Activated CD4-positive, alpha-beta T cell treated with anti-CD3 and anti-CD28 coated beads for 36 hours (primary cell): ENCODE results near the gene SLIT1. TPM values are rescaled to one million over a fixed set of nuclear protein-coding genes. Genes with fewer than 3 reads are reported as not detected.
A peak's percentile ranks its signal among the peaks of the same experiment; 100 is the strongest.

Source experiments
- ATAC-seq: fragments of 200-7000 bp; cut with Tn5 transposase; one replicate; pipeline ENCODE4 v1.10.0; 2021; ENCODE audit warnings: mild to moderate bottlenecking, moderate library complexity
- CTCF ChIA-PET: fragments of 350-600 bp; sonication (Branson Sonifier 250); formaldehyde crosslinking; loops from one replicate; lab custom pipeline; 2021; ENCODE audit warnings: antibody characterized with exemption; lab: Charles Lee
- POLR2A ChIA-PET: fragments of 350-600 bp; sonication (Branson Sonifier 250); formaldehyde crosslinking; loops from one replicate; lab custom pipeline; 2021; ENCODE audit warnings: antibody characterized with exemption, inconsistent platforms; lab: Charles Lee
- DNase-seq: peaks from one replicate; pipeline ENCODE4 v3.0.0-alpha.2; 2020
- H3K27ac Mint-ChIP-seq: one replicate; pipeline ENCODE4 v1.8.0; 2021; ENCODE audit warnings: mixed read lengths
- H3K27me3 Mint-ChIP-seq: one replicate; pipeline ENCODE4 v1.8.0; 2021; ENCODE audit warnings: mixed read lengths
- H3K36me3 Mint-ChIP-seq: one replicate; pipeline ENCODE4 v1.8.0; 2021; ENCODE audit warnings: low read depth, mixed read lengths
- H3K4me1 Mint-ChIP-seq: one replicate; pipeline ENCODE4 v1.8.0; 2021; ENCODE audit warnings: mixed read lengths
- H3K4me3 Mint-ChIP-seq: one replicate; pipeline ENCODE4 v1.8.0; 2021; ENCODE audit warnings: mild to moderate bottlenecking, moderate library complexity, mixed read lengths
- H3K9me3 Mint-ChIP-seq: one replicate; pipeline ENCODE4 v1.8.0; 2021; ENCODE audit warnings: low read depth, mixed read lengths
- intact Hi-C, 2 experiments: fragments of 100-400 bp; cut with DNase I in 1 of 2; cut with micrococcal nuclease in 1 of 2; formaldehyde crosslinking; loops; one replicate each; pipeline versions ENCODE4 v1.14.2 to v1.15.1; 2022 to 2024; cut with DNase I, micrococcal nuclease
- total RNA-seq, 2 experiments: library from RNA; stranded (reverse); gene quantifications; one replicate each; pipeline ENCODE4 v1.2.3, GENCODE V29; 2021

The SLIT1 gene
- total RNA-seq, 2 experiments from 2014 or later: 0.94 to 1.4 TPM

DNA sequence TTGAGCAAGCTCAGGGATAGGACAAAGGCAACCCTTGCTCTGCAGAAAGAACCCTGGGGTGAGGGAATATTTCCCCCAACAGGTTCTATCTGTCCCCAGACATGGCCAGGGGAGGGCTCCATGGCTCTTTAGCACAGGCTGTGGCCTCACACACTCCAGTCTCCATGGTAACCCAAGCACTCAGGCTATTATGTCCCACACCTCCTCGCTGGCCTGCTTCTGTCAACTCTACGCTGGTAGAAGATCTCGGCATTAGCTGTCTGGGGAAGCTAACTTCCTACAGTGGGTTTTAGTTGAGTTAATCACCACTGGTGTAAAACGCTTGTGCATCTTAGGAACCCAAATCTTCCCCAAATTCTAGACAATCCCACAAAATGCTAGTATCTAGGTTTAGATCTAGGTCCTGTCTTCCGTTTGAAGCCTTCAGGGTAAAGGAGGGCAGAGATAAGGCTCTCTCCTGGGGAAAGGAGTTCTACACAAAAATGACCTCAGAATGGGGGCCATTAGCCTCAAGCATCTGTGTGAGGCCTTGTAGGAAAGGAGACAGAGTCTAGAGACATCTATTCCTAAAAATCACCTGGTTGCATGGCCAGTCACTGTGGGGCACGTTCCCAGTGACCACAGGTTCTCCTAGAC is 36.7 kb upstream of the SLIT1 start:
- no peak overlapping the region for H3K4me3 Mint-ChIP-seq
- H3K36me3 Mint-ChIP-seq: peaks cover 18% of the 10 kb centered on the region
- no peaks in the 10 kb centered on the region for H3K9me3 Mint-ChIP-seq
- no peaks in the 10 kb centered on the region for H3K27me3 Mint-ChIP-seq
- H3K4me1 Mint-ChIP-seq: peaks cover 27% of the 10 kb centered on the region
- DNase-seq: no peak
- H3K27ac Mint-ChIP-seq: no peak overlapping the region
- ChIA-PET POLR2A (no interaction called here), CTCF (interaction anchor here (0.8 to 3.5 kb wide), 3 partner anchors 12 to 211 kb away, joined by 3 to 37 read pairs (median 16); no protein-coding TSS in a partner anchor)
- intact Hi-C loops: no loop called here
- no peak for ATAC-seq

- DNase-seq (no peak), ATAC-seq (no peak)
- Mint-ChIP-seq H3K27me3 (no peaks in the 10 kb centered on the region), H3K9me3 (no peaks in the 10 kb centered on the region), H3K27ac (peak overlapping the region; percentile 3), H3K36me3 (peaks cover 11% of the 10 kb centered on the region), H3K4me3 (no peak overlapping the region), H3K4me1 (peaks cover 37% of the 10 kb centered on the region)
- CTCF ChIA-PET: interaction anchor here (0.5 to 3.5 kb wide), 5 partner anchors 10 to 147 kb away, joined by 3 to 37 read pairs (median 5); no protein-coding TSS in a partner anchor
- intact Hi-C loops: no loop called here
- POLR2A ChIA-PET: no interaction called here
Measured at GRCh38 chr10:97220355-97220754, 34.6 kb upstream of the SLIT1 start.

DNA sequence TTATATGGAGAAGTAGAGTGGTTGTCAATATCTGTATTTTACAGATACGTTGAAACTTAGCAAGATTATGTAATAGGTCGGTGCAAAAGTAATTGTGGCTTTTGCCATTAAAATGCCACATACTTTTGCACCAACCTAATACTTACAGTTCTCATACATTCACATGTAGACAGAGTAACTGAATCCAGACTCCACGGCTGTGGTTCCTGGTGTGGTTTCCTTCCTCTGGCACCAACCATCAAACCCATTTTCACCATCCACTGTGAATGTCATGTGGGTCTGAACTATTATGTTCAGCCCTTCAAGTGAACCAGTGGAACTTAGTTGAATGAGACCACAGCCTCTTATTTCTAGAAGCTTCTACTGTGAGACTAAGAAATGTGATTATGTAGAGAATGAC is 31.5 kb upstream of the SLIT1 start:
- ChIA-PET CTCF (interaction anchor here (0.5 to 2.7 kb wide), 10 partner anchors 8 to 1261 kb away, joined by 3 to 18 read pairs (median 4); no protein-coding TSS in a partner anchor), POLR2A (interaction anchor here (0.6 to 1.8 kb wide), 2 partner anchors 13 to 209 kb away, joined by 3 to 8 read pairs; no protein-coding TSS in a partner anchor)
- DNase-seq: no peak
- intact Hi-C loops: loop anchor here in 1 of 2 experiments (5.0 to 10.0 kb wide), 2 partner anchors 110 to 452 kb away; no protein-coding TSS in a partner anchor
- H3K27ac Mint-ChIP-seq: peak overlapping the region; percentile 6
- H3K4me1 Mint-ChIP-seq: peaks cover 27% of the 10 kb centered on the region
- H3K27me3 Mint-ChIP-seq: no peaks in the 10 kb centered on the region
- peaks cover 4% of the 10 kb centered on the region for H3K36me3 Mint-ChIP-seq
- no peak for ATAC-seq
- no peak overlapping the region for H3K4me3 Mint-ChIP-seq
- no peaks in the 10 kb centered on the region for H3K9me3 Mint-ChIP-seq

GRCh38 chr10:97215619-97216260 is 30.0 kb upstream of the SLIT1 start:
- Mint-ChIP-seq H3K9me3 (no peaks in the 10 kb centered on the region), H3K4me1 (peaks cover 27% of the 10 kb centered on the region), H3K4me3 (no peak overlapping the region), H3K27ac (no peak overlapping the region), H3K36me3 (peaks cover 4% of the 10 kb centered on the region), H3K27me3 (no peaks in the 10 kb centered on the region)
- CTCF ChIA-PET: interaction anchor here (0.7 to 10.0 kb wide), 5 partner anchors 11 to 306 kb away, joined by 3 to 169 read pairs (median 10); no protein-coding TSS in a partner anchor
- DNase-seq (no peak), ATAC-seq (no peak)
- POLR2A ChIA-PET: no interaction called here
- intact Hi-C loops: loop anchor here in 1 of 2 experiments (5.0 to 10.0 kb wide), 2 partner anchors 112 to 451 kb away; no protein-coding TSS in a partner anchor

DNA sequence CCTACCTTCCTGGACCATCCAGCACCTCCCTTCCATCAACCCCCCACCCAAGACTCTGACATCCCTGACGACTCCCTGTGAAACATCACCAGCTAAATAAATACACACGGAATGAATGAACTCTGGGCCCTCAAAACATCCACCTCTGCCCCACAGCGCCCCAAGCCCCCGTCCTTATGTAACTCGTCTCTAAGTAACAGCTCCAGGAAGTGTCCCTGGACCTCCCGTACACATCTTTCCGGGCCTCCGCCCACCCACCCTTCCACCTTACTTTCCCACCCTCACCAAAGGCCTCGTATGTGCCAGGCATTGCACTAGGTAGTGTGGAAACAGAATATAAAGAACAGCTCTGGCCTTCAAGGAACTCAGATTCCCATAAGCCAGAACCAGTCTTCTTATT is 27.7 kb upstream of the SLIT1 start:
- H3K36me3 Mint-ChIP-seq: no peaks in the 10 kb centered on the region
- intact Hi-C loops: loop anchor here in 1 of 2 experiments (10.0 kb wide), 1 partner anchor 449 kb away; no protein-coding TSS in a partner anchor
- ATAC-seq (no peak), DNase-seq (no peak)
- POLR2A ChIA-PET: no interaction called here
- H3K4me1 Mint-ChIP-seq: peaks cover 17% of the 10 kb centered on the region
- no peaks in the 10 kb centered on the region for H3K27me3 Mint-ChIP-seq
- CTCF ChIA-PET: interaction anchor here (0.6 to 10.0 kb wide), 2 partner anchors 21 to 140 kb away, joined by 3 to 169 read pairs; no protein-coding TSS in a partner anchor
- no peaks in the 10 kb centered on the region for H3K9me3 Mint-ChIP-seq
- H3K27ac Mint-ChIP-seq: no peak overlapping the region
- no peak overlapping the region for H3K4me3 Mint-ChIP-seq

- no peak overlapping the region for H3K4me3 Mint-ChIP-seq
- no peak for DNase-seq
- no peaks in the 10 kb centered on the region for H3K36me3 Mint-ChIP-seq
- no peaks in the 10 kb centered on the region for H3K27me3 Mint-ChIP-seq
- ChIA-PET CTCF (interaction anchor here (0.5 to 10.0 kb wide), 43 partner anchors 9 to 814 kb away, joined by 3 to 169 read pairs (median 6); no protein-coding TSS in a partner anchor), POLR2A (no interaction called here)
- no peaks in the 10 kb centered on the region for H3K4me1 Mint-ChIP-seq
- intact Hi-C loops: loop anchor here (2.0 to 10.0 kb wide), 2 partner anchors 446 kb away; no protein-coding TSS in a partner anchor
- no peak overlapping the region for H3K27ac Mint-ChIP-seq
- no peaks in the 10 kb centered on the region for H3K9me3 Mint-ChIP-seq
- no peak for ATAC-seq
Measured at GRCh38 chr10:97211229-97211628, 25.5 kb upstream of the SLIT1 start.

DNA sequence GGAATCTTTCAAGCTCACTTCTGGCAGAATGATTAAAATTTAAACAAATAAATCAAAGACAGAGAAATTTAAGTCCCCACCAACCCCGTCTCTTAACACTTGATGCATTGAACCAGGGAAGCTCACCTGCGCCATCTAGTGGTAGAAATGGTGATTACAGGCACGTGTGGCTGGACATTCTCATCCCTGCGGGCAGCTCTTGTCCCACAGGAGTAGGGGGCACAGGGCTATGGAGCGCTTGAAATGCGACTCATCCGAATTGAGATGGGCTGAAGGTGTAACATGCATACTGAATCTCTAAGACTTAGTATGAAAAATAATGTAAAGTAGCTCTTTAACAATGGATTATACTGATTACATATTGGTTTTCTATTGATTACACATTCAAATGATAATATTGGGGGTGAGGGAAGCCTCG is 24.8 kb upstream of the SLIT1 start:
- intact Hi-C loops: loop anchor here (1.0 to 10.0 kb wide), 4 partner anchors 137 to 446 kb away; no protein-coding TSS in a partner anchor
- ATAC-seq: peak; percentile 77
- peak; percentile 82 for DNase-seq
- H3K36me3 Mint-ChIP-seq: no peaks in the 10 kb centered on the region
- no peaks in the 10 kb centered on the region for H3K4me1 Mint-ChIP-seq
- no peaks in the 10 kb centered on the region for H3K27me3 Mint-ChIP-seq
- H3K27ac Mint-ChIP-seq: no peak overlapping the region
- H3K9me3 Mint-ChIP-seq: no peaks in the 10 kb centered on the region
- H3K4me3 Mint-ChIP-seq: no peak overlapping the region
- POLR2A ChIA-PET: interaction anchor here (0.9 kb wide), 1 partner anchor 138 kb away, joined by 3 read pairs; no protein-coding TSS in a partner anchor
- CTCF ChIA-PET: interaction anchor here (0.5 to 10.0 kb wide), 57 partner anchors 10 to 814 kb away, joined by 3 to 169 read pairs (median 4); no protein-coding TSS in a partner anchor

DNA sequence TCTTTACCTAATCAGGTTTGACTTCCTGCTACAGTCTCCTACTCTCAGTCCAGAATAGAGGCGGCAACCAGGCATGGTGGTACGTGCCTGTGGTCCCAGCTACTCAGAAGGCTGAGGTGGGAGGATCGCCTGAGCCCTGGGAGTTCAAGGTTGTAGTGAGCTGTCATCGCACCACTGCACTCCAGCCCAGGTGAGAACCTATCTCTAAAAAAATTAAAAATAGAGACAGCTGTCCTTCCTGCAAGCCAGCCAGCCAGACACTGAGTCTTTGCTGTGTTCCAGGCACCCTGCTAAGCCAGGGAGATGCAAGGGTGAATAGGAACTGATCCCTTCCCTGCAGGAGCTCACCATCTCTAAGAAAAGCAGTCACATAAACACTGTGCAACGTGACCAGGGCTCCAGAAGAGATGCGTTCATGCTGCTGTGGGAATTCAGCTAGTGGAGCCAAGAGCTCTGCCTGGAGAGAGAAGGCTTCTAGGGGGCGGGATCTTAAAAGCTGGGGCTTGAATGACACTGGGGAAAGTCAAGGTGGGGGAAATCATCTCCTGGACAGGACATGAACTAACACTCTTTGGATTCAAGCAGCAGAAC is 22.1 kb upstream of the SLIT1 start:
- DNase-seq (no peak), ATAC-seq (no peak)
- Mint-ChIP-seq H3K9me3 (no peaks in the 10 kb centered on the region), H3K4me1 (no peaks in the 10 kb centered on the region), H3K27ac (no peak overlapping the region), H3K27me3 (no peaks in the 10 kb centered on the region), H3K36me3 (no peaks in the 10 kb centered on the region), H3K4me3 (no peak overlapping the region)
- ChIA-PET POLR2A (interaction anchor here (0.7 kb wide), 1 partner anchor 327 kb away, joined by 4 read pairs; no protein-coding TSS in a partner anchor), CTCF (interaction anchor here (0.6 to 10.0 kb wide), 9 partner anchors 10 to 171 kb away, joined by 3 to 169 read pairs (median 27); no protein-coding TSS in a partner anchor)
- intact Hi-C loops: no loop called here

GRCh38 chr10:97207131-97207530 is 21.4 kb upstream of the SLIT1 start:
- ATAC-seq (no peak), DNase-seq (no peak)
- no peaks in the 10 kb centered on the region for H3K4me1 Mint-ChIP-seq
- H3K27me3 Mint-ChIP-seq: no peaks in the 10 kb centered on the region
- H3K27ac Mint-ChIP-seq: no peak overlapping the region
- no peaks in the 10 kb centered on the region for H3K9me3 Mint-ChIP-seq
- ChIA-PET CTCF (interaction anchor here (1.0 to 10.0 kb wide), 4 partner anchors 12 to 170 kb away, joined by 4 to 169 read pairs (median 56); no protein-coding TSS in a partner anchor), POLR2A (no interaction called here)
- intact Hi-C loops: no loop called here
- no peak overlapping the region for H3K4me3 Mint-ChIP-seq
- no peaks in the 10 kb centered on the region for H3K36me3 Mint-ChIP-seq

- no peak overlapping the region for H3K4me3 Mint-ChIP-seq
- no peaks in the 10 kb centered on the region for H3K9me3 Mint-ChIP-seq
- ChIA-PET CTCF (interaction anchor here (0.6 to 7.7 kb wide), 8 partner anchors 10 to 810 kb away, joined by 3 to 106 read pairs (median 6); no protein-coding TSS in a partner anchor), POLR2A (no interaction called here)
- H3K27me3 Mint-ChIP-seq: no peaks in the 10 kb centered on the region
- no peak for ATAC-seq
- intact Hi-C loops: no loop called here
- H3K36me3 Mint-ChIP-seq: no peaks in the 10 kb centered on the region
- no peak for DNase-seq
- H3K4me1 Mint-ChIP-seq: no peaks in the 10 kb centered on the region
- H3K27ac Mint-ChIP-seq: no peak overlapping the region
Measured at GRCh38 chr10:97204826-97205679, 19.3 kb upstream of the SLIT1 start.
